Neural cell (in vitro differentiated cells): ENCODE results near the gene ORC2. TPM values are rescaled to one million over a fixed set of nuclear protein-coding genes. Genes with fewer than 3 reads are reported as not detected.
"Not testable (repeated sequence)": the region's sequence is repeated elsewhere in the genome, so short reads cannot be mapped to it uniquely, and the experiment has no call there.

Experiments
- H2AFZ ChIP-seq: fragments of 200-600, 300-800 bp; sonication (generic), shearing (Covaris generic); 2 replicates; pipeline ENCODE4 v1.6.0; 2014; ENCODE audit warnings: low read depth, mild to moderate bottlenecking, antibody characterized with exemption, low read length, moderate library complexity
- H3F3A ChIP-seq: fragments of 200-600 bp; shearing (Covaris generic); 2 replicates; pipeline ENCODE4 v1.6.1; 2016; ENCODE audit warnings: mild to moderate bottlenecking, moderate library complexity, mixed read lengths, antibody characterized with exemption, low read length; ENCODE audit not compliant: insufficient read depth, poor library complexity, severe bottlenecking
- H3K27ac ChIP-seq: fragments of 200-600, 300-800 bp; sonication (generic), shearing (Covaris generic); 2 replicates; pipeline ENCODE4 v1.5.1; 2014; ENCODE audit warnings: mild to moderate bottlenecking, low read length, moderate library complexity
- H3K27me3 ChIP-seq: fragments of 300-800, 200-600 bp; sonication (generic), shearing (Covaris generic); 2 replicates; pipeline ENCODE4 v1.6.0; 2014; ENCODE audit warnings: mild to moderate bottlenecking, low read depth, low read length, moderate library complexity; ENCODE audit not compliant: insufficient read depth
- H3K36me3 ChIP-seq: fragments of 300-800, 200-600 bp; sonication (generic), shearing (Covaris generic); 2 replicates; pipeline ENCODE4 v1.5.1; 2014; ENCODE audit warnings: mild to moderate bottlenecking, antibody characterized with exemption, low read length, moderate library complexity; ENCODE audit not compliant: insufficient read depth
- H3K4me2 ChIP-seq: fragments of 300-800, 200-600 bp; sonication (generic), shearing (Covaris generic); 2 replicates; pipeline ENCODE4 v1.6.0; 2014; ENCODE audit warnings: mild to moderate bottlenecking, low read length
- H3K4me3 ChIP-seq: fragments of 300-800, 200-600 bp; sonication (generic), shearing (Covaris generic); 2 replicates; pipeline ENCODE4 v1.5.1; 2014; ENCODE audit warnings: mild to moderate bottlenecking, low read length, moderate library complexity
- H3K79me2 ChIP-seq: fragments of 200-600 bp; shearing (Covaris generic); replicated peaks from 2 replicates; pipeline ENCODE4 v1.6.0; 2014; ENCODE audit warnings: mild to moderate bottlenecking, low read length, moderate library complexity; ENCODE audit not compliant: insufficient read depth
- H3K9ac ChIP-seq: fragments of 300-800, 200-600 bp; sonication (generic), shearing (Covaris generic); 2 replicates; pipeline ENCODE4 v1.6.1; 2016; ENCODE audit warnings: mild to moderate bottlenecking, low read length, mixed read lengths
- H3K9me2 ChIP-seq: fragments of 200-600 bp; shearing (Covaris generic); 2 replicates; pipeline ENCODE4 v1.6.1; 2016; ENCODE audit warnings: mild to moderate bottlenecking, low read length, mixed read lengths; ENCODE audit not compliant: insufficient read depth
- H3K9me3 ChIP-seq: fragments of 200-600, 300-800 bp; sonication (generic), shearing (Covaris generic); 2 replicates; pipeline ENCODE4 v1.6.1; 2016; ENCODE audit warnings: mild to moderate bottlenecking, mixed run types, low read length, moderate library complexity, mixed read lengths
- H4K20me1 ChIP-seq: fragments of 200-600 bp; shearing (Covaris generic); 2 replicates; pipeline ENCODE4 v1.6.1; 2016; ENCODE audit warnings: mild to moderate bottlenecking, mixed run types; ENCODE audit not compliant: insufficient read depth
- CTCF ChIP-seq: fragments of 450-650 bp; IDR thresholded peaks from 2 replicates; pipeline ENCODE4 v1.5.1; 2014; ENCODE audit warnings: antibody characterized with exemption, mild to moderate bottlenecking, moderate library complexity; ENCODE audit not compliant: poor library complexity, severe bottlenecking
- EP300 ChIP-seq: fragments of 450-650 bp; conservative IDR thresholded peaks from 2 replicates; pipeline ENCODE4 v1.6.1; 2014; ENCODE audit warnings: antibody characterized with exemption, mild to moderate bottlenecking, moderate library complexity; ENCODE audit not compliant: poor library complexity, severe bottlenecking
- EZH2 ChIP-seq: fragments of 200-600, 300-800 bp; shearing (Covaris generic), sonication (generic); IDR thresholded peaks from 2 replicates; pipeline ENCODE4 v1.6.1; 2014; ENCODE audit warnings: antibody characterized with exemption, low read length, borderline replicate concordance, mild to moderate bottlenecking; ENCODE audit not compliant: insufficient read depth, poor library complexity, severe bottlenecking
- MXI1 ChIP-seq: fragments of 450-650 bp; conservative IDR thresholded peaks from 2 replicates; pipeline ENCODE4 v1.6.1; 2014; ENCODE audit warnings: antibody characterized with exemption, mild to moderate bottlenecking; ENCODE audit not compliant: poor library complexity, severe bottlenecking
- POLR2AphosphoS5 ChIP-seq: IDR thresholded peaks from 2 replicates; pipeline ENCODE4 v1.6.1; 2012
- RAD21 ChIP-seq: fragments of 450-650 bp; conservative IDR thresholded peaks from 2 replicates; pipeline ENCODE4 v1.6.1; 2014; ENCODE audit warnings: antibody characterized with exemption, mild to moderate bottlenecking, moderate library complexity
- REST ChIP-seq: IDR thresholded peaks from 2 replicates; pipeline ENCODE4 v1.6.1; 2012; ENCODE audit warnings: borderline replicate concordance
- SMC3 ChIP-seq: fragments of 450-650 bp; conservative IDR thresholded peaks from 2 replicates; pipeline ENCODE4 v1.6.1; 2014; ENCODE audit warnings: antibody characterized with exemption, mild to moderate bottlenecking, moderate library complexity; ENCODE audit not compliant: poor library complexity
- TAF1 ChIP-seq: IDR thresholded peaks from 2 replicates; pipeline ENCODE4 v1.6.1; 2012; ENCODE audit warnings: low read depth
- polyA plus RNA-seq: library from polyadenylated mRNA; depleted of rRNA; stranded (reverse); fragments of >200 nt; gene quantifications from 2 replicates; pipeline ENCODE4 v1.2.3, GENCODE V29; 2014

Gene ORC2
- polyA plus RNA-seq, 1 donor from 2014 or later: 17.2 TPM

GRCh38 chr2:200975672-200976071, 12.2 kb upstream of the ORC2 start:
- H3F3A ChIP-seq: no peaks in the 10 kb centered on the region
- H3K27me3 ChIP-seq: no peaks in the 10 kb centered on the region
- no peaks in the 10 kb centered on the region for H4K20me1 ChIP-seq
- no peak overlapping the region for H3K4me2 ChIP-seq
- H3K9ac ChIP-seq: no peak overlapping the region
- no peaks in the 10 kb centered on the region for H3K9me2 ChIP-seq
- TF ChIP-seq TAF1 (no peak), CTCF (no peak), REST (no peak), POLR2AphosphoS5 (no peak), EZH2 (no peak), EP300 (no peak)
- H2AFZ ChIP-seq: no peak overlapping the region
- no peaks in the 10 kb centered on the region for H3K36me3 ChIP-seq
- no peaks in the 10 kb centered on the region for H3K79me2 ChIP-seq
- no peak overlapping the region for H3K4me3 ChIP-seq
- H3K27ac ChIP-seq: no peak overlapping the region
- H3K9me3 ChIP-seq: no peaks in the 10 kb centered on the region

- H3K4me3 ChIP-seq, H3K79me2 ChIP-seq, H3K36me3 ChIP-seq, H3F3A ChIP-seq, H3K9me3 ChIP-seq, H3K9ac ChIP-seq, H2AFZ ChIP-seq, H4K20me1 ChIP-seq, H3K9me2 ChIP-seq, H3K27ac ChIP-seq, H3K27me3 ChIP-seq, H3K4me2 ChIP-seq: not testable (repeated sequence)
Measured at GRCh38 chr2:200970057-200970456, 6.6 kb upstream of the ORC2 start.

- Histone ChIP-seq H3F3A (no peaks in the 10 kb centered on the region), H3K9me3 (no peaks in the 10 kb centered on the region), H4K20me1 (no peaks in the 10 kb centered on the region), H3K4me2 (no peak overlapping the region), H3K27ac (no peak overlapping the region), H3K27me3 (no peaks in the 10 kb centered on the region), H3K9me2 (no peaks in the 10 kb centered on the region), H2AFZ (no peak overlapping the region), H3K9ac (no peak overlapping the region), H3K4me3 (no peak overlapping the region), H3K36me3 (no peaks in the 10 kb centered on the region), H3K79me2 (peaks cover 7% of the 10 kb centered on the region)
- TF ChIP-seq TAF1: no peak
- no peak for TF ChIP-seq POLR2AphosphoS5
- TF ChIP-seq MXI1: no peak
- no peak for TF ChIP-seq RAD21
- no peak for TF ChIP-seq EP300
- TF ChIP-seq SMC3: no peak
- TF ChIP-seq REST: no peak
- no peak for TF ChIP-seq EZH2
- TF ChIP-seq CTCF: no peak
Measured at GRCh38 chr2:200968735-200969134, 5.3 kb upstream of the ORC2 start.
